ENCODE measurements around the gene ASAP2. TPM values are rescaled to one million over a fixed set of nuclear protein-coding genes. Genes with fewer than 3 reads are reported as not detected.

The ASAP2 gene
- total RNA-seq, 4 donors from 2014 or later: 28.2 to 38.0 (median 31.7) TPM

- Histone ChIP-seq H3K27ac (no peak overlapping the region), H3K36me3 (peaks cover 0 to 16% (median 0%) of the 10 kb centered on the region in 3 donors), H3K9me3 (no peaks in the 10 kb centered on the region), H3K4me3 (no peak overlapping the region), H3K4me1 (peaks cover 0 to 51% (median 11%) of the 10 kb centered on the region in 4 donors), H3K27me3 (no peaks in the 10 kb centered on the region)
- no peak for TF ChIP-seq POLR2A (IDR thresholded peaks at IDR 0.05)
- TF ChIP-seq, protein P1, sequence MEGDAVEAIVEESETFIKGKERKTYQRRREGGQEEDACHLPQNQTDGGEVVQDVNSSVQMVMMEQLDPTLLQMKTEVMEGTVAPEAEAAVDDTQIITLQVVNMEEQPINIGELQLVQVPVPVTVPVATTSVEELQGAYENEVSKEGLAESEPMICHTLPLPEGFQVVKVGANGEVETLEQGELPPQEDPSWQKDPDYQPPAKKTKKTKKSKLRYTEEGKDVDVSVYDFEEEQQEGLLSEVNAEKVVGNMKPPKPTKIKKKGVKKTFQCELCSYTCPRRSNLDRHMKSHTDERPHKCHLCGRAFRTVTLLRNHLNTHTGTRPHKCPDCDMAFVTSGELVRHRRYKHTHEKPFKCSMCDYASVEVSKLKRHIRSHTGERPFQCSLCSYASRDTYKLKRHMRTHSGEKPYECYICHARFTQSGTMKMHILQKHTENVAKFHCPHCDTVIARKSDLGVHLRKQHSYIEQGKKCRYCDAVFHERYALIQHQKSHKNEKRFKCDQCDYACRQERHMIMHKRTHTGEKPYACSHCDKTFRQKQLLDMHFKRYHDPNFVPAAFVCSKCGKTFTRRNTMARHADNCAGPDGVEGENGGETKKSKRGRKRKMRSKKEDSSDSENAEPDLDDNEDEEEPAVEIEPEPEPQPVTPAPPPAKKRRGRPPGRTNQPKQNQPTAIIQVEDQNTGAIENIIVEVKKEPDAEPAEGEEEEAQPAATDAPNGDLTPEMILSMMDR (IDR thresholded peaks at IDR 0.05): no peak
- no peak for TF ChIP-seq EP300 (IDR thresholded peaks at IDR 0.05)
- WGBS, 2 donors: 92 to 93% methylated on average over 7 of the region's 7 CpGs
- no peak for DNase-seq (ENCODE audit: low spot score in 2 of 2)
Observed at GRCh38 chr2:9278439-9278838, 71.8 kb downstream of the ASAP2 start.

DNA sequence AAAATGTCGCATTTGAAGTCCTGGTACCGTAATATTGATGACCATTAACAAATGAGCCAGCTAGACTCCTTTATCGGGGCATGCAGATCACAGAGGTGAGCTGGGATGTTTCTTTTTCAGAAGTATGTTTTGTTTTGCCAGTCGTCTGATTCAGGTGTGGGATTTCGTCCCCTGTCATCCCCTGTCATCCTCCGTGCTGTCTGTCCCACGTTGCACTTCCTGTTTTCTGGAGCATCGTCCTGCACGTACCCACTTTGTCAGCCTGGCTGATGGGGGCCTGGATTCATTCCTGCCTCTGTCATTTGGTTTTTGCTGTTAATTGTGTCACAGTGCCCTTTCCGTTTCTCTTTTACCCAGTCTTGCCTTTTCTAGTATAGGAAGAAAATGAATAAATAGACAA, 72.8 kb downstream of the ASAP2 start:
- WGBS, 2 donors: 78 to 81% methylated on average over 10 of the region's 10 CpGs
- H3K4me1 ChIP-seq: peaks cover 0 to 43% (median 11%) of the 10 kb centered on the region in 4 donors

GRCh38 chr2:9280224-9280623, 73.6 kb downstream of the ASAP2 start:
- no peak for DNase-seq (ENCODE audit: low spot score in 2 of 2)
- Histone ChIP-seq H3K4me3 (no peak overlapping the region), H3K27ac (no peak overlapping the region), H3K36me3 (peaks cover 0 to 16% (median 0%) of the 10 kb centered on the region in 3 donors), H3K27me3 (no peaks in the 10 kb centered on the region), H3K9me3 (no peaks in the 10 kb centered on the region), H3K4me1 (peaks cover 0 to 35% (median 8%) of the 10 kb centered on the region in 4 donors)
- TF ChIP-seq, protein P1 (IDR thresholded peaks at IDR 0.05): no peak
- TF ChIP-seq POLR2A (IDR thresholded peaks at IDR 0.05) (no peak), EP300 (IDR thresholded peaks at IDR 0.05) (no peak)
- WGBS, 2 donors: 62 to 65% methylated on average over 8 of the region's 8 CpGs

More for the DNA sequence above, 72.8 kb downstream of the ASAP2 start:
- Histone ChIP-seq H3K36me3 (peaks cover 0 to 16% (median 0%) of the 10 kb centered on the region in 3 donors), H3K27me3 (no peaks in the 10 kb centered on the region), H3K9me3 (no peaks in the 10 kb centered on the region), H3K27ac (no peak overlapping the region), H3K4me3 (no peak overlapping the region)
- TF ChIP-seq POLR2A (IDR thresholded peaks at IDR 0.05): no peak
- no peak for TF ChIP-seq EP300 (IDR thresholded peaks at IDR 0.05)
- TF ChIP-seq, protein P1 (IDR thresholded peaks at IDR 0.05): no peak
- no peak for DNase-seq (ENCODE audit: low spot score in 2 of 2)

DNA sequence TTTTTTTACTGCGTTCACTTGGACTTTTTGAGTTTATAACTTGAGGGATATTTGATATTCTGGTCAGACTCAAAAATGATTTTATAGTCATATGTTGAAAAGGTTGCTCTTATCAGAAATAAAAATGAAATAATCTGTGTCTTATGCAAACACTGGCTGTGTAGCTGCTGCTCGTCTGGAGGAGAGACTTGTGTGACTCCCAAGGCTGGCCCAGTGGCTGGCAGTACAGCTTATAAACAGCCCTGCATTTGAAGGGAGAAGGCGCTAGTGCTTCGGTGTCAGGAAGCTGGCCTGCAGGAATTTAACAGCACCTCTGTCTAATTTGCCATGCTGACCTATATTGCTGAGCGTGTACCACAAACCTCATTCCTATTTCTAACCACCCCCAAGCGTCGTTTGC, 74.5 kb downstream of the ASAP2 start:
- peaks cover 0 to 16% (median 0%) of the 10 kb centered on the region in 3 donors for H3K36me3 ChIP-seq

More for the DNA sequence above, 74.5 kb downstream of the ASAP2 start:
- no peak for DNase-seq (ENCODE audit: low spot score in 2 of 2)
- Histone ChIP-seq H3K4me3 (no peak overlapping the region), H3K27ac (no peak overlapping the region), H3K4me1 (peaks cover 0 to 26% (median under 1%) of the 10 kb centered on the region in 4 donors), H3K9me3 (no peaks in the 10 kb centered on the region), H3K27me3 (no peaks in the 10 kb centered on the region)
- TF ChIP-seq POLR2A (IDR thresholded peaks at IDR 0.05) (no peak), EP300 (IDR thresholded peaks at IDR 0.05) (no peak)
- TF ChIP-seq, protein P1 (IDR thresholded peaks at IDR 0.05): no peak
- WGBS, 2 donors: 72 to 83% methylated on average over 7 of the region's 7 CpGs

All from tibial nerve (tissue), 4 donors.